AG20443 (cell line): Measurements from ENCODE around the gene PRMT9.

ENCODE experiments used
- DNase-seq: peaks from one replicate; pipeline ENCODE4 v3.0.0; 2012; ENCODE audit warnings: low spot score, mixed read lengths

Gene PRMT9

GRCh38 chr4:147683717-147684700, at the start of gene PRMT9:
TSS of gene PRMT9 (minus strand) at chr4:147684163. CDS start at chr4:147683987, 176 bp downstream.
- peak; percentile 99 for DNase-seq

- DNase-seq = peak; percentile 72
These were observed 48.7 kb upstream of the PRMT9 start for GRCh38 chr4:147732518-147733235.

GRCh38 chr4:147731580-147732517, 47.9 kb upstream of the PRMT9 start, which contains the start of gene ARHGAP10:
TSS of gene ARHGAP10 (plus strand) at chr4:147732088. CDS start at chr4:147732302, 214 bp downstream.
- peak; percentile 89 for DNase-seq

GRCh38 chr4:147730333-147730732, 46.4 kb upstream of the PRMT9 start:
- no peak for DNase-seq

- DNase-seq = no peak
These were observed 43.6 kb upstream of the PRMT9 start for GRCh38 chr4:147727476-147728028.

GRCh38 chr4:147725673-147726072, 41.7 kb upstream of the PRMT9 start:
- DNase-seq = no peak

GRCh38 chr4:147724468-147725201, 40.7 kb upstream of the PRMT9 start:
- DNase-seq = no peak

- DNase-seq = peak; percentile 21
These were observed 39.4 kb upstream of the PRMT9 start for GRCh38 chr4:147723326-147723725.

GRCh38 chr4:147717878-147718277, 33.9 kb upstream of the PRMT9 start:
- DNase-seq = no peak

- peak; percentile 84 for DNase-seq
These were observed 30.8 kb upstream of the PRMT9 start for GRCh38 chr4:147714575-147715401.

GRCh38 chr4:147709999-147710398, 26.0 kb upstream of the PRMT9 start:
- DNase-seq = no peak

- peak; percentile 48 for DNase-seq
These were observed 24.1 kb upstream of the PRMT9 start for GRCh38 chr4:147707892-147708672.

GRCh38 chr4:147704846-147705245, 20.9 kb upstream of the PRMT9 start:
- DNase-seq = no peak

- no peak for DNase-seq
These were observed 12.9 kb upstream of the PRMT9 start for GRCh38 chr4:147696866-147697265.

GRCh38 chr4:147693218-147693617, 9.3 kb upstream of the PRMT9 start:
- no peak for DNase-seq

GRCh38 chr4:147691820-147692219, 7.9 kb upstream of the PRMT9 start:
- no peak for DNase-seq

- no peak for DNase-seq
These were observed 5.1 kb upstream of the PRMT9 start for GRCh38 chr4:147689067-147689466.

- peak; percentile 62 for DNase-seq
These were observed 773 bp downstream of the PRMT9 start for GRCh38 chr4:147683188-147683591.

GRCh38 chr4:147682755-147683154, 1.2 kb downstream of the PRMT9 start:
- no peak for DNase-seq
